Glutamatergic neuron (in vitro differentiated cells): ENCODE measurements around the gene CTBS. TPM values are rescaled to one million over a fixed set of nuclear protein-coding genes. Genes with fewer than 3 reads are reported as not detected.

ENCODE experiments used
- DNase-seq: peaks from one replicate; pipeline ENCODE4 v3.0.0; 2022
- H3K27ac Mint-ChIP-seq: one replicate; pipeline ENCODE4 v1.8.0; 2020; ENCODE audit warnings: mild to moderate bottlenecking, mixed read lengths, inconsistent platforms; ENCODE audit not compliant: unreplicated experiment
- H3K27me3 Mint-ChIP-seq: one replicate; pipeline ENCODE4 v1.8.0; 2020; ENCODE audit warnings: mild to moderate bottlenecking, moderate library complexity, mixed read lengths, inconsistent platforms; ENCODE audit not compliant: unreplicated experiment
- H3K36me3 Mint-ChIP-seq: one replicate; pipeline ENCODE4 v1.8.0; 2020; ENCODE audit warnings: mild to moderate bottlenecking, mixed read lengths, inconsistent platforms; ENCODE audit not compliant: unreplicated experiment
- H3K4me1 Mint-ChIP-seq: one replicate; pipeline ENCODE4 v1.8.0; 2020; ENCODE audit warnings: mild to moderate bottlenecking, low read depth, mixed read lengths, inconsistent platforms; ENCODE audit not compliant: unreplicated experiment
- H3K4me3 Mint-ChIP-seq: one replicate; pipeline ENCODE4 v1.8.0; 2020; ENCODE audit warnings: mild to moderate bottlenecking, mixed read lengths, inconsistent platforms; ENCODE audit not compliant: unreplicated experiment
- H3K9me3 Mint-ChIP-seq: one replicate; pipeline ENCODE4 v1.8.0; 2020; ENCODE audit warnings: mild to moderate bottlenecking, moderate library complexity, mixed read lengths, inconsistent platforms; ENCODE audit not compliant: unreplicated experiment
- total RNA-seq: library from RNA; stranded (reverse); fragmentation: NEBNext Ultra II Directional; extraction: Animal tissue kit (Norgen Biotek cat#: 25700); gene quantifications from one replicate; pipeline ENCODE4 v1.2.1, GENCODE V29; 2021; ENCODE audit not compliant: unreplicated experiment
- TF ChIP-seq, protein P1 (sequence below): fragments of 200-600 bp; sonication (generic); IDR thresholded peaks from one replicate; pipeline ENCODE4 v1.5.0; 2021; ENCODE audit not compliant: partially characterized antibody, unreplicated experiment

The CTBS gene
- total RNA-seq, 1 donor from 2014 or later = 2.0 TPM

DNA sequence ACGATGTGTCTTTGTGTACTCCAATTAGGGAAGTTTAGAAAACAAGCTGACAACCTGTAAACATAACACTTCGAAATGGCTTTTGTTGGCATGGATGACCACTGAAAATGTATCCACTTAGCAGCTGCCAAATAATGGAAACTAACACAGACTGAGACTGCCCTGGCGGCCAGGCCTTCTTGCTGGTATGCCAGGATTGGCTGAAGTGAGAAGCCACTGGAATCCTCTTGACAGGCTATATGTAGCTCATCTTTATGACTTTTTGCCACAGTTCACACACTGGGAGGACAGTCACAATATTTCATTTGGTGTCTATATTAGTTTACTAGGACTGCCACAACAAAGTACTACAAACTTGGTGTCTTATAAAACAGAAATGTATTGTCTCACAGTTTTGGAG is 12.9 kb upstream of the CTBS start:
- Mint-ChIP-seq H3K9me3 (peaks cover 3% of the 10 kb centered on the region), H3K27ac (no peak overlapping the region), H3K27me3 (no peaks in the 10 kb centered on the region), H3K4me3 (no peak overlapping the region), H3K4me1 (peaks cover 15% of the 10 kb centered on the region), H3K36me3 (peaks cover 7% of the 10 kb centered on the region)
- TF ChIP-seq, protein P1, sequence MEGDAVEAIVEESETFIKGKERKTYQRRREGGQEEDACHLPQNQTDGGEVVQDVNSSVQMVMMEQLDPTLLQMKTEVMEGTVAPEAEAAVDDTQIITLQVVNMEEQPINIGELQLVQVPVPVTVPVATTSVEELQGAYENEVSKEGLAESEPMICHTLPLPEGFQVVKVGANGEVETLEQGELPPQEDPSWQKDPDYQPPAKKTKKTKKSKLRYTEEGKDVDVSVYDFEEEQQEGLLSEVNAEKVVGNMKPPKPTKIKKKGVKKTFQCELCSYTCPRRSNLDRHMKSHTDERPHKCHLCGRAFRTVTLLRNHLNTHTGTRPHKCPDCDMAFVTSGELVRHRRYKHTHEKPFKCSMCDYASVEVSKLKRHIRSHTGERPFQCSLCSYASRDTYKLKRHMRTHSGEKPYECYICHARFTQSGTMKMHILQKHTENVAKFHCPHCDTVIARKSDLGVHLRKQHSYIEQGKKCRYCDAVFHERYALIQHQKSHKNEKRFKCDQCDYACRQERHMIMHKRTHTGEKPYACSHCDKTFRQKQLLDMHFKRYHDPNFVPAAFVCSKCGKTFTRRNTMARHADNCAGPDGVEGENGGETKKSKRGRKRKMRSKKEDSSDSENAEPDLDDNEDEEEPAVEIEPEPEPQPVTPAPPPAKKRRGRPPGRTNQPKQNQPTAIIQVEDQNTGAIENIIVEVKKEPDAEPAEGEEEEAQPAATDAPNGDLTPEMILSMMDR = no peak
- DNase-seq = no peak

DNA sequence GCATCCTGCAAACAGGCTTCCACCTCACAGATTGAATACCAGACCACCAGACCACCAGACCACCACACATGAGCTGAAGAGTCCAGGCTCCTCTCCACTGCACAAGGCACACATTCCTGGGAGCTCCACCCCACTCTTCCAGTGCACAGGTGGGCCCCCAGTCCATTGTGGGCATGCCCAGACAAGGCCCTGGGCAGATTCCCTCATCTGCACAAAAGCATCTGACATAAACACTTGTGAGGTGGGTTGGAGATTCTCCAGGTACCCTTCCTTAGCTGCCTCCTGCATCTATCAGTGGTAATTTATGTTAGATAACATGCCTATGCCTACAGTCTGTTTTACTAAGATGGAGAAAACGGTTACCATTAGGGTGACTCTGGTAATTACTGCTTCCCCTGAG is 11.6 kb upstream of the CTBS start:
- Mint-ChIP-seq H3K9me3 (peaks cover 3% of the 10 kb centered on the region), H3K27ac (no peak overlapping the region), H3K4me3 (no peak overlapping the region), H3K36me3 (peaks cover 7% of the 10 kb centered on the region), H3K4me1 (peaks cover 20% of the 10 kb centered on the region), H3K27me3 (no peaks in the 10 kb centered on the region)
- TF ChIP-seq, protein P1 = no peak
- no peak for DNase-seq

DNA sequence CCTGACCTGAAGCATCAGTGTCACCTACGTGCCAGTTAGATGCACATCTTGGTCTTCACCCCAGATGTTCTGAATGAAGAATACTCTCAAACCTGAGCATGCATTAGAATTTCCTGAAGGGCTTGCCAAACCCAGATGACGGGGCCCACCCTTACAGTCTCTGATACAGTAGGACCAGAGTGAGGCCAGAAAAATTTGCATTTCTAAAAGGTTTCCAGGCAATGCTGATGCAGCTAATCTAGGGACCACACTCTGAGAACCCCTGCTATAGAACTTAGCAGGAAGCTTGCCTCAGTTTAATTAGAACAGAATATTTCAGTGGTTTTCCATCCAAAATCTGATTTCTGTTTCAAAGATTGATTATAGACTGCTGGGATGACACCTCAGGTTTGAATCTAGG is 9.9 kb upstream of the CTBS start:
- H3K27me3 Mint-ChIP-seq = no peaks in the 10 kb centered on the region
- H3K36me3 Mint-ChIP-seq = peaks cover 7% of the 10 kb centered on the region
- no peak for DNase-seq
- TF ChIP-seq, protein P1 = no peak
- H3K4me3 Mint-ChIP-seq = no peak overlapping the region
- H3K4me1 Mint-ChIP-seq = peaks cover 22% of the 10 kb centered on the region
- H3K27ac Mint-ChIP-seq = peak overlapping the region; percentile 87
- peaks cover 3% of the 10 kb centered on the region for H3K9me3 Mint-ChIP-seq

DNA sequence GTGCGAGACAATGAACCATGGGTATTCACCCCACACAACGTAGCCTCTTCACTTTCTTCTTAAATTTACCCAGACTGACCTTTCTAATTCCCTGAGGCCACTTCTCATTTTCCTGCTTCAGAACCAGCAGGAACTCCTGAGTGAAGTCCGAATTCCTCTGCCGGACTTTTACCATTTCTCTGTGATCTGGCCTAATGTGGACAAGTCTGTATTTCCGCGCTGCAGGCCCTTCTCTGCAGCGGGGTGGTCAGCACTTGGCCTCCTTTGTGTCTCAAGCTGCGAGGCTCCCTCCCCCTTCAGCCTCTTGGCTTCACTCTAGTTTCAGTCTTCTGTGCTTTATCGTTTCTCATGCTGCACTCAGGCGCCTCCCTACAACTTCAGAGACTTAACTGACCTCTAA is 9.4 kb upstream of the CTBS start:
- Mint-ChIP-seq H3K4me1 (peaks cover 22% of the 10 kb centered on the region), H3K27ac (peak overlapping the region; percentile 87), H3K4me3 (peak overlapping the region; percentile 21), H3K9me3 (peaks cover 3% of the 10 kb centered on the region), H3K27me3 (no peaks in the 10 kb centered on the region), H3K36me3 (peaks cover 7% of the 10 kb centered on the region)
- no peak for DNase-seq
- TF ChIP-seq, protein P1 = no peak

DNA sequence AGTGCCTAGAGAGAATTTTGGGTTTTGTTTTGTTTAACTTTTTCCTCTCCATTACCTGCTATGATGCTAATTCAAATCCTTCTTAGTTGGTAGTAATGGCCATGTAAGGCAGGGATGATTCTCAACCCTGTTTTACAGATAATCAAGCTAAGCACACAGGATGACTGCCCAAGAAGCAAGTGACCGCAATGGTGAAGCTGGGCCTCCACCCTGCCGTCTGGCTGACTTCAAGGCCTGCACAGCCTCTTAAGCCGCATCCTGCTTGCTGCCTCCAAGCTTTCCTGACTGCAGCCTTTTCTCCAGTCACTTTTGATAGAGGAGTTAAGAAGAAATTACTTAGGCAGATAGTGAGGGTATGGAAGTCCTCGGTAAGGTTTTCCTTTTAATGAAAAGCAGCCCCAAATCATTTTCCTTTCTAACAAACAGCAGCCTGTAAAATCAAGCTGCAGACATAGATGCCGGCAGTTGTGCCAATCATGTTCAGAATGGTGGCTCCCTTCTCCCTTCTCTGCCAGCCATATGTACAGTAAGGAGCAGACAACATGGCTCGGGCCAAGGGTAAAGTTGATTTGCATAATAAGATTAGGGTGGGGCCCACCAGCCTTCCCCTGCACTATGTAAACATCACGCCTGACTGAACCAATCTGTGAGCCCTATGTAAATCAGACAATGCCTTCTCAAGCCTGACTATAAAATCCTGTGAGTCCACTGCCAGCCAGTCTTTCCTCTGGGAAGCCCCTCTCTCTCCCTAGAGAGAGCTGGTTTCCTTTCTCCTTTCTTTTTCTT is 8.8 kb upstream of the CTBS start:
- no peaks in the 10 kb centered on the region for H3K27me3 Mint-ChIP-seq
- peaks cover 7% of the 10 kb centered on the region for H3K36me3 Mint-ChIP-seq
- H3K4me1 Mint-ChIP-seq = peaks cover 22% of the 10 kb centered on the region
- H3K27ac Mint-ChIP-seq = peak overlapping the region; percentile 87
- TF ChIP-seq, protein P1 = no peak
- DNase-seq = peak; percentile 31
- peak overlapping the region; percentile 21 for H3K4me3 Mint-ChIP-seq
- peaks cover 3% of the 10 kb centered on the region for H3K9me3 Mint-ChIP-seq
